Measurements from ENCODE around the gene TCEAL8. TPM values are rescaled to one million over a fixed set of nuclear protein-coding genes. Genes with fewer than 3 reads are reported as not detected.
A peak's percentile ranks its signal among the peaks of the same experiment; 100 is the strongest.

TCEAL8 gene
- total RNA-seq (ENCODE audit: low replicate concordance), result 144 and 370 TPM in 2 replicates

GRCh38 chrX:103254921-103255493, at the start of gene TCEAL8:
TCEAL8 (minus strand) TSS chrX:103255155; CDS start chrX:103253979, 1,176 bp downstream.
- DNase-seq (ENCODE audit: low read depth), result peak; percentile 75
- peak within 1 kb of the TSS; percentile 81 for H3K4me3 ChIP-seq (ENCODE audit: low read depth, low read length)
- TF ChIP-seq CTCF (IDR thresholded peaks at IDR 0.05; ENCODE audit: insufficient read depth, low read length), result no peak

- H3K4me3 ChIP-seq (ENCODE audit: low read depth, low read length), result no peak overlapping the region
- TF ChIP-seq CTCF (IDR thresholded peaks at IDR 0.05; ENCODE audit: insufficient read depth, low read length), result no peak
- no peak for DNase-seq (ENCODE audit: low read depth)
These were observed 49.8 kb upstream of the TCEAL8 start for GRCh38 chrX:103304705-103305104.

GRCh38 chrX:103293118-103293517, 38.2 kb upstream of the TCEAL8 start:
- TF ChIP-seq CTCF (IDR thresholded peaks at IDR 0.05; ENCODE audit: insufficient read depth, low read length), result no peak

GRCh38 chrX:103279624-103280023, 24.7 kb upstream of the TCEAL8 start:
- no peak for DNase-seq (ENCODE audit: low read depth)
- no peak for TF ChIP-seq CTCF (IDR thresholded peaks at IDR 0.05; ENCODE audit: insufficient read depth, low read length)

More at GRCh38 chrX:103293118-103293517, 38.2 kb upstream of the TCEAL8 start:
- DNase-seq (ENCODE audit: low read depth), result no peak
- H3K4me3 ChIP-seq (ENCODE audit: low read depth, low read length), result no peak overlapping the region

GRCh38 chrX:103276581-103277002, 21.6 kb upstream of the TCEAL8 start, which contains the start of gene TCEAL5:
TCEAL5 (minus strand) TSS chrX:103276750; CDS start chrX:103274563, 2,187 bp downstream.
- no peak within 1 kb of the TSS for H3K4me3 ChIP-seq (ENCODE audit: low read depth, low read length)
- DNase-seq (ENCODE audit: low read depth), result no peak
- TF ChIP-seq CTCF (IDR thresholded peaks at IDR 0.05; ENCODE audit: insufficient read depth, low read length), result no peak

More at GRCh38 chrX:103279624-103280023, 24.7 kb upstream of the TCEAL8 start:
- H3K4me3 ChIP-seq (ENCODE audit: low read depth, low read length), result no peak overlapping the region

- no peak for DNase-seq (ENCODE audit: low read depth)
These were observed 21.1 kb upstream of the TCEAL8 start for GRCh38 chrX:103275947-103276567.

More at GRCh38 chrX:103275947-103276567, 21.1 kb upstream of the TCEAL8 start:
- no peak overlapping the region for H3K4me3 ChIP-seq (ENCODE audit: low read depth, low read length)
- TF ChIP-seq CTCF (IDR thresholded peaks at IDR 0.05; ENCODE audit: insufficient read depth, low read length), result no peak
